ENCODE results near the gene NFKBIZ. TPM values are rescaled to one million over a fixed set of nuclear protein-coding genes. Genes with fewer than 3 reads are reported as not detected.

NFKBIZ gene
- total RNA-seq, 1 donor from 2014 or later, result 349 TPM

DNA sequence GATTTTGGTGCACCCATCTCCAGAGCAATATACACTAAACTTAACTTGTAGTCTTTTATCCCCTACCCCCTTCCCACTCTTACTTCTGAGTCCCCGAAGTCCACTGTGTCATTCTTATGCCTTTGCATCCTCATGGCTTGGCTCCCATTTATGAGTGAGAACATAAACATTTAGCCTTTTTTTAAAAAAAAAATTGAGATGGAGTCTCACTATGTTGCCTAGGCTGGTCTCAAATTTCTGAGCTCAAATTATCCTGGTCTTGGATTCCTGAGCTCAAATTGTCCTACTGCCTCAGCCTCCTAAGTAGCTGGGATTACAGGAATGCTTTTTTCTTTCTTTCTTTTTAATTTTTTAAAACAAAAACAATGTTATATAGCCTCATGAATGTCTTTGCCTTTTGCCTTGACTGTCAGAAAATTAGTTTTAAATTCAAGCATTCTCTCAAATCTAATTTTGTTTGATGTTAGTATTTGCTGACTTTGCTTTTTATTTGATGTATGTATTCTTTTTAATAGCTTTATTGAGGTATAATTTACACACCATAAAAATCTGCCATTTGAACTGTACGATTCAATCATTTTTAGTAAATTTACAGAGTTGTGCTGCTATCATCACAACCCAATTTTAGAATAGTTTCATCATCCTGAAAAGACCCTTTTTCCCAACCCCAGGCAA lies 46.9 kb downstream of the NFKBIZ start:
- TF ChIP-seq, protein P1, sequence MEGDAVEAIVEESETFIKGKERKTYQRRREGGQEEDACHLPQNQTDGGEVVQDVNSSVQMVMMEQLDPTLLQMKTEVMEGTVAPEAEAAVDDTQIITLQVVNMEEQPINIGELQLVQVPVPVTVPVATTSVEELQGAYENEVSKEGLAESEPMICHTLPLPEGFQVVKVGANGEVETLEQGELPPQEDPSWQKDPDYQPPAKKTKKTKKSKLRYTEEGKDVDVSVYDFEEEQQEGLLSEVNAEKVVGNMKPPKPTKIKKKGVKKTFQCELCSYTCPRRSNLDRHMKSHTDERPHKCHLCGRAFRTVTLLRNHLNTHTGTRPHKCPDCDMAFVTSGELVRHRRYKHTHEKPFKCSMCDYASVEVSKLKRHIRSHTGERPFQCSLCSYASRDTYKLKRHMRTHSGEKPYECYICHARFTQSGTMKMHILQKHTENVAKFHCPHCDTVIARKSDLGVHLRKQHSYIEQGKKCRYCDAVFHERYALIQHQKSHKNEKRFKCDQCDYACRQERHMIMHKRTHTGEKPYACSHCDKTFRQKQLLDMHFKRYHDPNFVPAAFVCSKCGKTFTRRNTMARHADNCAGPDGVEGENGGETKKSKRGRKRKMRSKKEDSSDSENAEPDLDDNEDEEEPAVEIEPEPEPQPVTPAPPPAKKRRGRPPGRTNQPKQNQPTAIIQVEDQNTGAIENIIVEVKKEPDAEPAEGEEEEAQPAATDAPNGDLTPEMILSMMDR (IDR thresholded peaks at IDR 0.05), result no peak
- H3K36me3 ChIP-seq, result no peaks in the 10 kb centered on the region
- H3K27ac ChIP-seq, result no peak overlapping the region
- no peaks in the 10 kb centered on the region for H3K27me3 ChIP-seq
- intact Hi-C loops (cut with DNase I), result no loop called here
- DNase-seq (ENCODE audit: low spot score in 2 of 2), result no peak
- no peak overlapping the region for H3K4me3 ChIP-seq
- no peaks in the 10 kb centered on the region for H3K9me3 ChIP-seq
- H3K4me1 ChIP-seq, result no peaks in the 10 kb centered on the region

DNA sequence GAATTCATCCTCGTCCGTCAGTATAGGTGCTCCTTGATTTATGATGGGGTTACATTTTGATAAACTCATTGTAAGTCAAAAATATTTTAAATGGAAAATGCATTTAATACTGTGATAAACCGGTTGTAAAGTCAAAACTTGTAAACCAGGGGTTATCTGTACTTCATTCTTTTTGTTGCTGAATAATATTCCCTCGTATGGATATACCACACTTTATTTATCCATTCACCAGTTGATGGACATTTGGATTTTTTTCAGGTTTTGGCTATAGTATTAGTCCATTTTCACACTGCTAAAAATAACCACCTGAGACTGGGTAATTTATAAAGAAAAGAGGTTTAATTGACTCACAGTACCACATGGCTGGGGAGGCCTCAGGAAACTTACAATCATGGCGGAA lies 47.7 kb downstream of the NFKBIZ start:
- intact Hi-C loops (cut with DNase I), result no loop called here
- Histone ChIP-seq H3K4me1 (no peaks in the 10 kb centered on the region), H3K36me3 (no peaks in the 10 kb centered on the region), H3K27me3 (no peaks in the 10 kb centered on the region), H3K4me3 (no peak overlapping the region), H3K27ac (no peak overlapping the region), H3K9me3 (no peaks in the 10 kb centered on the region)
- TF ChIP-seq, protein P1 (IDR thresholded peaks at IDR 0.05), result no peak
- DNase-seq (ENCODE audit: low spot score in 2 of 2), result no peak

DNA sequence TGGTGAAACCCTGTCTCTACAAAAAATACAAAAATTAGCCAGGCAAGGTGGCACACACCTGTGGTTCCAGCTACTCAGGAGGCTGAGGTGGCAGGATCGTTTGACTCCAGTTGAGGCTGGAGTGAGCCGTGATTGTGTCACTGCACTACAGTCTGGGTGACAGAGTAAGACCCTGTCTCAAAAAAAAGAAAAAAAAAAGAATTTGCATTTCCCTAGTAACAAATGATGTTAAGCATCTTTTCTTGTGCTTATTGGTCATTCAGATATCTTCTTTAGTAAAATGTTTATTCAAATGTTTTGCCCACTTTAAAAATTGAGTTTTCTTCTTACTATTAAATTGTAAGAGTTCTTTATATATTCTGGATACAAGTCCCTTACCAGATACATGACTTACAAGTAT lies 48.7 kb downstream of the NFKBIZ start:
- H3K4me3 ChIP-seq, result no peak overlapping the region
- intact Hi-C loops (cut with DNase I), result no loop called here
- no peak for DNase-seq (ENCODE audit: low spot score in 2 of 2)
- no peaks in the 10 kb centered on the region for H3K27me3 ChIP-seq
- H3K4me1 ChIP-seq, result no peaks in the 10 kb centered on the region
- TF ChIP-seq, protein P1 (IDR thresholded peaks at IDR 0.05), result no peak
- no peaks in the 10 kb centered on the region for H3K9me3 ChIP-seq
- H3K27ac ChIP-seq, result no peak overlapping the region
- H3K36me3 ChIP-seq, result no peaks in the 10 kb centered on the region

DNA sequence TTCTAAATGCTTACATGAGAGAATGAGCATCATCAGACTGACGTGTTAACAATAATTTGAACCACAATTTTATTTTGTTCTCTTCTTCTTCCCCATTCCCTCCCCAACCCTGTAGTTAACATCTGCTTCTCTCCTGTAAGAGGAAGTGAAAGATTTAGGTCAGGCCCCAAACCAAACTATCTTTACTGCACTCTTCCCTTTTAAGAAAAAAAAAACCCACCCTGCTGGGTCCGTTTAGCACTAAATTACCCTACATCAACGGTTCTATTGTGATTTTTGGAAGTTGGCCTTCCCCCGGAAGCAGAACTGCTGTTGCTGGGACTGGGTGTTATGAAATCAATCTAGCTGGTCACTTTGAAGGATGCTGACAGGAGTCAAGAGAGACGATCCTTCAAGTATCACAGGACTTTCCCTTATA lies 49.4 kb downstream of the NFKBIZ start:
- no peak for DNase-seq (ENCODE audit: low spot score in 2 of 2)
- TF ChIP-seq, protein P1 (IDR thresholded peaks at IDR 0.05), result no peak
- Histone ChIP-seq H3K9me3 (no peaks in the 10 kb centered on the region), H3K27me3 (no peaks in the 10 kb centered on the region), H3K4me1 (no peaks in the 10 kb centered on the region), H3K4me3 (no peak overlapping the region), H3K36me3 (no peaks in the 10 kb centered on the region), H3K27ac (no peak overlapping the region)
- intact Hi-C loops (cut with DNase I), result no loop called here

DNA sequence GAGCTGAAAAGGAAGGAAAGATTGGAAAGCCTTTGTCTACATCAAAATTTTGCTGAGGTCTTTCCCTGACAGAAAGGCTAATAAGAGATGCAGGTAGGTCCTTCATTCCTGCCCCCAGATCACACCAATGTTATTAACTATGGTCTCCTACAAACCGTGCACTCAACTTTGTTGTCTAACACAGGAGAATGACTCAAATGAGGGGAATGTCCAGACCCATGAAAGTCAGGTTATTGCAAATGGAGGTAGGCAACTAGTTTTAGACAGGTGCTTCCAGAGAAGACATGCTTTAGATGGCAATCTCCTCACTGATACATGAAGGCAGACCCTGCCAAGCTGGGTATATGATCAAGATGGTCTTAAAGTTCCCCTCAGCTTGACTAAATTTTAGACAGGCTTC lies 51.0 kb downstream of the NFKBIZ start:
- intact Hi-C loops (cut with DNase I), result no loop called here
- H3K36me3 ChIP-seq, result no peaks in the 10 kb centered on the region
- H3K27me3 ChIP-seq, result no peaks in the 10 kb centered on the region
- no peak overlapping the region for H3K27ac ChIP-seq
- no peaks in the 10 kb centered on the region for H3K9me3 ChIP-seq
- H3K4me3 ChIP-seq, result no peak overlapping the region
- TF ChIP-seq, protein P1 (IDR thresholded peaks at IDR 0.05), result no peak
- DNase-seq (ENCODE audit: low spot score in 2 of 2), result no peak
- no peaks in the 10 kb centered on the region for H3K4me1 ChIP-seq

DNA sequence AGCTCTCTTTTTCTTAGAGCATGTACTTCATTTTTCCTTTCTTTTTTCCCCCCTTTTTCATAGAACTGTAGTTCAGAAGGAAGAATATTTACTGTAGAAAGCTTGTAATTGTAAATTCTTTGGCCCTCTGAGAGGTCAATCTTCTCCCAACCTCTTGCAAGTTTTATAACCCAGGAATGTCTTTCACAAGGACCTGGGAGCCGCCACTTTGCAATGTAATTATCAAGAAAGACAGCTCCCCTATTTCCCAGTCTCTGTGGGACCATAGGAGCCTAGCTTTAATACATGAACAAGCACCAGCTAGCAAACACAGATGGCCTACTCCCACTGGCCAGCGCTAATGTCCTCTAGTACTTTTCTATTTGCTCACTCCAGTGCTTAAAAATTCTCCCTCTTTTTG lies 51.4 kb downstream of the NFKBIZ start:
- Histone ChIP-seq H3K9me3 (no peaks in the 10 kb centered on the region), H3K27me3 (no peaks in the 10 kb centered on the region), H3K27ac (no peak overlapping the region), H3K36me3 (no peaks in the 10 kb centered on the region), H3K4me1 (no peaks in the 10 kb centered on the region), H3K4me3 (no peak overlapping the region)
- no peak for DNase-seq (ENCODE audit: low spot score in 2 of 2)
- TF ChIP-seq, protein P1 (IDR thresholded peaks at IDR 0.05), result no peak
- intact Hi-C loops (cut with DNase I), result no loop called here

All from ascending aorta (tissue), 2 donors.